IMR-90 (cell line): ENCODE results near the gene LRFN5. TPM values are rescaled to one million over a fixed set of nuclear protein-coding genes. Genes with fewer than 3 reads are reported as not detected.

Source experiments
- ATAC-seq: fragments of 200-7000 bp; cut with Tn5 transposase; 2 replicates; pipeline ENCODE4 v1.9.1; 2020; ENCODE audit warnings: low read depth, mild to moderate bottlenecking, moderate library complexity
- BruUV-seq: library from RNA; stranded (reverse); fragments of 400-500 nt; replicated peaks from 2 replicates; lab custom pipeline; 2021; lab: Mats Ljungman, UMichigan
- CTCF ChIA-PET: fragments of 300-600 bp; formaldehyde crosslinking; extraction: SDS; loops from one replicate; lab custom pipeline; 2021; ENCODE audit warnings: antibody characterized with exemption; lab: Yijun Ruan, JAX
- POLR2A ChIA-PET: fragments of 300-600 bp; sonication (Branson Sonifier 250); formaldehyde crosslinking; loops from one replicate; lab custom pipeline; 2022; ENCODE audit warnings: antibody characterized with exemption; ENCODE audit not compliant: unreplicated experiment; lab: Charles Lee
- DNase-seq: peaks from one replicate; pipeline ENCODE4 v3.0.0; 2013
- H2AFZ ChIP-seq: replicated peaks from 2 replicates; pipeline ENCODE3; 2013; ENCODE audit warnings: low read length, mild to moderate bottlenecking; ENCODE audit not compliant: poor library complexity
- H2AK5ac ChIP-seq: 2 replicates; pipeline ENCODE4 v1.6.1; 2013; ENCODE audit warnings: low read depth, low read length, inconsistent platforms
- H2AK9ac ChIP-seq: replicated peaks from 2 replicates; pipeline ENCODE3; 2013; ENCODE audit warnings: mild to moderate bottlenecking, low read depth, low read length, moderate library complexity; ENCODE audit not compliant: poor library complexity
- H2BK120ac ChIP-seq: 2 replicates; pipeline ENCODE4 v1.6.1; 2013; ENCODE audit warnings: low read depth, low read length, inconsistent platforms
- H2BK15ac ChIP-seq: 3 replicates; pipeline ENCODE4 v1.6.1; 2013; ENCODE audit warnings: low read depth, low read length, inconsistent platforms
- H2BK20ac ChIP-seq: 2 replicates; pipeline ENCODE4 v1.6.1; 2013; ENCODE audit warnings: low read depth, mild to moderate bottlenecking, inconsistent platforms, low read length, moderate library complexity
- H2BK5ac ChIP-seq: 2 replicates; pipeline ENCODE4 v1.6.1; 2013; ENCODE audit warnings: mild to moderate bottlenecking, low read depth, low read length, inconsistent platforms; ENCODE audit not compliant: poor library complexity, severe bottlenecking
- H3K14ac ChIP-seq: replicated peaks from 2 replicates; pipeline ENCODE4 v1.6.1; 2013; ENCODE audit warnings: low read depth, low read length, inconsistent platforms
- H3K18ac ChIP-seq: 2 replicates; pipeline ENCODE4 v1.6.1; 2013; ENCODE audit warnings: low read depth, low read length, control low read depth
- H3K23ac ChIP-seq: 2 replicates; pipeline ENCODE4 v1.6.1; 2013; ENCODE audit warnings: low read depth, low read length, inconsistent platforms
- H3K27ac ChIP-seq: 2 replicates; pipeline ENCODE4 v1.5.1; 2013; ENCODE audit warnings: mild to moderate bottlenecking, control low read depth, low read length; ENCODE audit not compliant: insufficient read depth
- H3K27me3 ChIP-seq: 2 replicates; pipeline ENCODE4 v1.6.1; 2013; ENCODE audit warnings: low read length; ENCODE audit not compliant: control insufficient read depth, insufficient read depth
- H3K36me3 ChIP-seq: 2 replicates; pipeline ENCODE4 v1.6.1; 2013; ENCODE audit warnings: low read length, mixed read lengths; ENCODE audit not compliant: control insufficient read depth, insufficient read depth
- H3K4ac ChIP-seq: 2 replicates; pipeline ENCODE4 v1.6.1; 2013; ENCODE audit warnings: low read depth, low read length, inconsistent platforms
- H3K4me1 ChIP-seq: 2 replicates; pipeline ENCODE4 v1.6.1; 2013; ENCODE audit warnings: low read length, mixed read lengths; ENCODE audit not compliant: control insufficient read depth, insufficient read depth
- H3K4me2 ChIP-seq: 2 replicates; pipeline ENCODE4 v1.6.1; 2013; ENCODE audit warnings: low read depth, mild to moderate bottlenecking, control low read depth, low read length, moderate library complexity
- H3K4me3 ChIP-seq: 2 replicates; pipeline ENCODE4 v1.5.1; 2013; ENCODE audit warnings: low read depth, mild to moderate bottlenecking, control low read depth, low read length, moderate library complexity; ENCODE audit not compliant: insufficient read depth
- H3K56ac ChIP-seq: 2 replicates; pipeline ENCODE4 v1.6.1; 2013; ENCODE audit warnings: low read length, inconsistent platforms; ENCODE audit not compliant: insufficient read depth; ENCODE audit errors: extremely low read depth
- H3K79me1 ChIP-seq, 2 experiments: 2 replicates each; pipeline ENCODE4 v1.6.1; 2013; ENCODE audit warnings: low read length in 2 of 2, inconsistent platforms in 1 of 2, low read depth in 1 of 2
- H3K9ac ChIP-seq: 2 replicates; pipeline ENCODE4 v1.6.1; 2013; ENCODE audit warnings: low read depth, low read length, control low read depth
- H3K9me1 ChIP-seq: 2 replicates; pipeline ENCODE4 v1.6.1; 2013; ENCODE audit warnings: low read length, inconsistent platforms; ENCODE audit not compliant: insufficient read depth
- H3K9me3 ChIP-seq: 2 replicates; pipeline ENCODE4 v1.6.1; 2013; ENCODE audit warnings: low read length; ENCODE audit not compliant: control insufficient read depth, insufficient read depth
- H4K20me1 ChIP-seq: 2 replicates; pipeline ENCODE4 v1.6.1; 2013; ENCODE audit warnings: low read length, inconsistent platforms; ENCODE audit not compliant: insufficient read depth
- H4K5ac ChIP-seq: 2 replicates; pipeline ENCODE4 v1.6.1; 2013; ENCODE audit warnings: mild to moderate bottlenecking, low read depth, low read length, control low read depth
- H4K8ac ChIP-seq, 2 experiments: 2 replicates each; pipeline ENCODE4 v1.6.1; 2013; ENCODE audit warnings: low read depth in 2 of 2, low read length in 2 of 2, control low read depth in 1 of 2, inconsistent platforms in 1 of 2
- H4K91ac ChIP-seq: 2 replicates; pipeline ENCODE4 v1.6.1; 2013; ENCODE audit warnings: low read depth, low read length, inconsistent platforms; ENCODE audit not compliant: insufficient read depth
- FOS ChIP-seq: fragments of 150-350 bp; IDR thresholded peaks from 2 replicates; pipeline ENCODE4 v1.6.1; 2016; ENCODE audit warnings: low read depth, low read length
- MAFK ChIP-seq: IDR thresholded peaks from 2 replicates; pipeline ENCODE4 v1.6.1; 2012; ENCODE audit warnings: low read depth, low read length, improper control_type of control experiment
- MAZ ChIP-seq: IDR thresholded peaks from 2 replicates; pipeline ENCODE4 v1.6.1; 2012; ENCODE audit warnings: low read depth, mild to moderate bottlenecking, low read length, improper control_type of control experiment, moderate library complexity, borderline replicate concordance
- POLR2A ChIP-seq: IDR thresholded peaks from 2 replicates; pipeline ENCODE4 v1.6.1; 2012; ENCODE audit warnings: mild to moderate bottlenecking, low read depth, low read length
- SMC3 ChIP-seq: fragments of 150-350 bp; IDR thresholded peaks from 2 replicates; pipeline ENCODE4 v1.6.1; 2016; ENCODE audit warnings: low read depth, mild to moderate bottlenecking, antibody characterized with exemption, low read length, moderate library complexity
- dilution Hi-C: fragments of 300-500 bp; cut with HindIII; formaldehyde crosslinking; loops from one replicate; pipeline ENCODE4 v1.14.3; 2018; ENCODE audit warnings: low sequenced_read_pairs; ENCODE audit not compliant: unreplicated experiment
- in situ Hi-C: fragments of 300-500 bp; cut with MboI; formaldehyde crosslinking; loops from 3 replicates; pipeline ENCODE4 v1.14.3; 2019; ENCODE audit warnings: low sequenced_read_pairs, inconsistent platforms, mixed read lengths
- intact Hi-C: fragments of 100-400 bp; cut with micrococcal nuclease; formaldehyde crosslinking; loops from 2 replicates; pipeline ENCODE4 v1.10.0; 2022
- polyA plus RNA-seq, 3 experiments: library from polyadenylated mRNA; depleted of rRNA; stranded (reverse); fragments of >200 nt; gene quantifications; 2 replicates each; pipeline ENCODE4 v1.2.3, GENCODE V29; 2012; ENCODE audit warnings: low replicate concordance in 1 of 3
- total RNA-seq: library from RNA; depleted of rRNA; stranded (reverse); fragments of >200 nt; gene quantifications from 2 replicates; pipeline ENCODE4 v1.2.3, GENCODE V29; 2012

Gene LRFN5
- total and polyA plus RNA-seq, 2 of the 4 experiments (the other 2 are of a cell fraction) = 1.8 to 3.6 TPM

DNA sequence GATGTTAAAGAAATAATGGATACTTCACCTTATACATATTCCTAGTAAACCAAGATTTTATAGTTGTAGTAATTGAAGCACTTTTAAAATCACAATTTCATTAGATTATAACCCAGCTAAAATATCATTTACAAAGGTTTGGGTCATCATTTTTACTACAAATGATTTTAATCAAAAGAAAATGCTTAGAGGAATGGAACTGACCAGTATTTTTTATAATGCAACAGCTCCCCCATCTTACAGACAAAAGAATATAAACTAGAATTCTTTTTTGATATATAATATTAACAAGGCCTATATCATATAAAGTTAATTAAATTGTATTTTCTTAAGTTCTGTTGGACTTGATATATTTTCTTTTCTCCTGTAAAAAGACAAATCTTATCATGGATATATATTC, 20.4 kb upstream of the LRFN5 start:
- no TSS peak for BruUV-seq
- Histone ChIP-seq H2AK9ac (no peak overlapping the region), H4K20me1 (no peaks in the 10 kb centered on the region), H4K8ac (no peak overlapping the region), H3K9me1 (no peaks in the 10 kb centered on the region), H3K27me3 (no peaks in the 10 kb centered on the region), H3K9me3 (no peaks in the 10 kb centered on the region), H3K9ac (no peak overlapping the region), H3K4ac (no peak overlapping the region), H4K5ac (no peak overlapping the region), H3K79me1 (no peaks in the 10 kb centered on the region), H2BK15ac (no peak overlapping the region), H2BK20ac (no peak overlapping the region), H2BK120ac (no peak overlapping the region), H3K4me3 (no peak overlapping the region), H3K56ac (no peak overlapping the region), H3K23ac (no peak overlapping the region), H2BK5ac (no peak overlapping the region), H4K91ac (no peak overlapping the region), H3K18ac (no peak overlapping the region), H3K4me2 (no peak overlapping the region), H3K36me3 (no peaks in the 10 kb centered on the region), H3K27ac (no peak overlapping the region), H2AK5ac (no peak overlapping the region), H2AFZ (no peak overlapping the region), H3K4me1 (no peaks in the 10 kb centered on the region), H3K14ac (no peak overlapping the region)
- DNase-seq = no peak
- POLR2A ChIA-PET = no interaction called here
- no peak for ATAC-seq
- no peak for TF ChIP-seq SMC3
- no peak for TF ChIP-seq MAZ
- TF ChIP-seq FOS = no peak
- TF ChIP-seq MAFK = no peak
- no peak for TF ChIP-seq POLR2A
- dilution Hi-C loops = no loop called here
- CTCF ChIA-PET = no interaction called here
- in situ Hi-C loops = no loop called here
- intact Hi-C loops = no loop called here
